ENCODE results near the gene KCNB1. TPM values are rescaled to one million over a fixed set of nuclear protein-coding genes. Genes with fewer than 3 reads are reported as not detected.

The KCNB1 gene
- total RNA-seq, 1 donor from 2014 or later = 6.1 TPM

DNA sequence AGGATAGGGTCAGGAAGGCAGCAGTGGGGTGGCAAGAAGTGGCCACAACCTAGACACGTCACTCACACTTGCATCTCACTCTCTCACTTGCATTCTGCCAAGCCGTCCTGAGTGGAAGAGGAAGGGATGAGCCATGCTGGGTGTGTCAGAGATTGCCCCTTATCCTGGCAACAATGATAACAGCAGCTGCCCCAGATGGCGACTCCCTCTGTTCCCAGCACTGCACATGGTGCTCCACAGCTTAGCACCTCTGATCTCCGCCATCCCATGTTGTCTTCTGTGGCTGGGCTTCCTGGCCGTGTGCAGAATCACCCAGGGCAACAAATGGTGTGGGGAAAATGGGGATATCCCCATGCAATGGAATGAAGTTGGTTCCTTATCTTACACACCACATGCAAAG is 11.1 kb downstream of the KCNB1 start:
- DNase-seq (ENCODE audit: low read depth) = peak; percentile 41

DNA sequence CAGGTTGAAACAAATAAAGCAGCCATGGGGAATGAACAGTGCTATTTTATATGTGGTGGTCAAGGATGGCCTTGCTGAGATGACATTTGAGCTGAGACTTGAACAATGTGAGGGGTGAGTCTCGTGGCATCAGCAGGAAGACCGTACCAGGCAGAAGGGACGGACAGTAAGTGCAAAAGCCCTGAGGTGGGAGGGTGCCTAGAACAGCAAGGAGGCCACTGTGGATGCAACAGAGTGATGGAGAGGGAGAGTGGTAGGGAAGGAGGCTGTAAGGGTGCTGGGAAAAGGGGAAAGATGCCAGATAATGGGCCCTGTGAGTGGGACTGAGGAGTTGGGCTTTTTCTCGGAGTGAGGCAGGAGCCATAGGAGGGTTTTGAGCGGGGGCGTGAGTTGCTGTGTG is 11.5 kb downstream of the KCNB1 start:
- no peak for DNase-seq (ENCODE audit: low read depth)

DNA sequence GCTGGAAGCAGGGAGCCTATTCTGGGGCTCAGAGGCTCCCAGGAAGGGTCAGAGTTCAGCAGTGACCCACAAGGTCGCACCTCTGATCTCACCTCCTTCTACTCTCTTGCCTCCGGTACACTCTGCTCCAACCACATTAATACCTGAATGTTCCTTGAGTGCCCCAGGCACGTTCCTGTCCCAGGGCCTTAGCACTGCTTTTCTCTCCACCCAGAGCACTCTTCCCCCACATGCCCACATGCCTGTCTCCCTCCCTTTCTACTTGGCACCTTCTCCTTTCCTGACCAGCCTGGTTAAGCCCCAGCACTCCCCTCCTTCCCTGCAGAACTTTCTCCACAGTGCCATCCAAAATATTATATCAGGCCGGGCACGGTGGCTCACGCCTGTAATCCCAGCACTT is 13.4 kb downstream of the KCNB1 start:
- no peak for DNase-seq (ENCODE audit: low read depth)

DNA sequence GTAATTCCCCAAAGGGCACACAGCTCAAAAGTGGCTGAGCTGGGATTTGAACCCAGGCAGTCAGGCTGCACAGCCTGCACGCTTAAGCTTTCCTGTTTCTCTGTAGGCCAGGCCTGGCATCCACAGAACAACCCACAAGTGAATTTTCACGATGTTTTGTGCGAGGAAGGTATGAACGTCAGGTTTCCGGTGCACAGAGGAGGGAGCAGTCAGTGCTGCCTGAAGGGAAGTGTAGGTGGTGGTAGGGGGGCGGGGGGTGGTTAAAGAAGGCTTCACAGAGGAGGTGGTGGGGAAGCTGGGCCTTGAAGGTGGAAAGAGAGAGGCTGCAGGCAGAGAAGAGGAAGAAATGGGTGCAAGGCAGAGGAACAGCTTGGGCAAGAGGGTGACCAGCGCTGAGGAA is 14.1 kb downstream of the KCNB1 start:
- no peak for DNase-seq (ENCODE audit: low read depth)

DNA sequence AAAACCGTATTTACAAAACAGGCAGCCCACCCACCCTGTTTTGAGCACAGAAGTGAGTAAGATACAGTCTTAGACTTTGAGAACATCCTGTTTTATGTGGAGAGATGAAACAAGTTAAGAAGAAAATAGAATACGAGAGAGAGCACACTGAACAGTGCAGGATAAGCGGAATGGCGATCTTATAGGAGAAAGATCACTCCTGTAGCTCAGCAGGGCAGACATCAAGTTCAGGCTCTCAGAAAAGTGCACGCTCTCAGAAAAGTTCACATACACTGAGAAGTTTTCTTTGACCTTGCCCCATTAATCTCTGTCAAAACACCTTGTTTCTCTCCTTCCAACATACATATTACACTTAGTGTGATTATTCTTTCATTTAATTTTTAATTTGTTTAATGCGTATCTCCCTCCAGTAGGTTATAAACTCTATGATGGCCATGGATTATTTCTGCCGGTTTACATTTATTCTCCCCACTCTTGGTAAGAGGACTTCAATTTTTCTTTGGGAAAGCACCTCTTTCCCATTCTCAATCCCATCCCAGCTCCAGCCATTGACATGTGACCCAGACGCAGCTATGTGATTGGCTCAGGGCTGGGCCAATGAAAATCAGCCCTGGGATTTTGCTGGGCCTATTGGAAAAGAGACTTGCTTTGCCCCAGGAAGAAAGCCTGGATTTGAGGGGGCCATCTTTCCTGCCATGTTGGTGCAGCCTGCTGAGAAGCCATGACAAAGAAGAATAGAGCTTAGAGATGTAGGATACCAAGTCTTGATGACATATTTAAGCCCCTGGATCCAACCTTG is 16.2 kb downstream of the KCNB1 start:
- DNase-seq (ENCODE audit: low read depth) = no peak

DNA sequence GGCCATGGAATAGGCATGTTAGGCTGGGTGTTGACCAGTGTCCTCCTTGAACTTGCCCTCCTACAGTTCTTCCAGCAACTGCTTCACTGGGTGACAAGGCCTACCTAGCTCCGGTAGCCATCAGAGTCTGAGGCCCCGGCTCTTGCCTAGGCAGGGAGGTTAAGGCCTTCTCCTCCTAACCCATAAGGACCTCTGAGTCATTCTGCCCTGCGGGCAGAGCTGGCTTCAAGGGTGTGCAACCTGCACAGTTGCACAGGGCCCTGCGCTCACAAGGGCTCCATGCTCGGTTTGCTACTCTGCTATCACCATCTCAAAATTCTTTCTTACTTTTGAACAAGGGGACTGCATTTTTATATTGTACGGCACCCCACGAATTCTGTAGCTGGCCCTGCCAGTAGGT is 17.9 kb downstream of the KCNB1 start:
- DNase-seq (ENCODE audit: low read depth) = no peak

DNA sequence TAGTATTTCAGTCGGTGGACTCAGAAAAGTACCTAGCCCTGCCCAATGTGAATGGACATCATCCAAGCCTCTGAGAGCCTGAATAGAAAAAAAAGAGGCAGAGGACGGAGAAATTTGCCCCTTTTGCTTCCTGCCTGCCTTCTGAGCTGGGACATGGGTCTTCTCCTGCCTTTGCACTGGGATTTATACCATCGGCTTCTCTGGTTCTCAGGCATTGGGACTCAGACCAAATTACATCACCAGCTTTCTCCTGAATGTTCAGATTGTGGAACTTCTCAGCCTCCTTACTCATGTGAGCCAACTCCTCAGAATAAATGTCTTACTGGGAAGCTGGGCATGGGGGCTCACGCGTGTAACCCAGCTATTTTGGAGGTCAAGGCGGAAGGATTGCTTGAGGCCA is 19.8 kb downstream of the KCNB1 start:
- DNase-seq (ENCODE audit: low read depth) = no peak

DNA sequence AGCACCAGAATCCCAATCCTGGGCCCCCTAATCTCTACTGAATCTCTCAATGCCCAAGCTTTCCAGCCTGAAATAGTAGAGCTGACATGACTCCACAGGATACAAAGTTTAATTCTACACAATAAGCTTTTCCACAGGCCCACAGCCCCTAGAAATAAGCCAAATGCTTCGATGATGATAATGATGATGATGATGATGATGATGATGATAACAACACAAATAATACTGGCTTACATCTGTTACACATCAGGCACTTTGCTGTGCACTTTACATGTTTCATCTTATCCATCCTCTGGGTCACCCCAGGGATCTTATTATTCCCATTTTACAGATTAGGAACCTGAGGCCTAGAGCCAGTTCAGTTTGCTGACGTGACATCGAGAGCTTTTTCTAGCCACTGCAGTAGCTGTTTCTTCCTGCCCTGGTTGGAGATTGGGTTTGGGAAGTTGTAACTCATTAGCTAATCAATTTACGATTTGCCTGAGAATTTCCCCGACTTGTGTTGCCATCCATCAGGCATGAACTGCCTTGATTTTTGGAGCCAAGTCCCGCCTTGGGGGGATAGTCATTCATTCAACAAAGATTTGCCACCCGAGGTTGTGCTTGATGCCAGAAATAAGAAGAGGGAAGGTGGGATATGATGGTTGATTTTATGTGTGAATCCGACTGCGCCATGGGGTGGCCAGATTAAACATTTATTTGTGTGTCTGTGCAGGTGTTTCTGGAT is 20.4 kb downstream of the KCNB1 start:
- no peak for DNase-seq (ENCODE audit: low read depth)

DNA sequence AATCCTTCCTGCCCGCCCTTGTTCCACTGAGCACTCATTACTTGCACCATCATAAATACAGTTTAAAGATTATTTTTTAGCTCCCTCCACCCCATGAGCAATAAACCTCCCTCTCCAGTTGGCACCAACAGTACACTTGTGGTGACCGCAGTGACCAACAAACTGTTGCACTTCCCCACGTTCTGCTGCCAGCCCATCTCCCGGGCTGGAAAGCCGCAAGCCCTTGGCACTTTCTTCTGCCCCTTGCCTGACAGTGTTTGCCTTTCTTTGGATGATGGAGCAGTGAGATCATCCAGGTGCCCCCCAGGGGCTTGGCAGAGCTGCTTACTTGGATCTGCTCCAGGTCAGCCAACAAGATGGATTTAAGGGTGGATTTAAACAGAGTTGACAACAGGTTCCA is 21.6 kb downstream of the KCNB1 start:
- peak; percentile 57 for DNase-seq (ENCODE audit: low read depth)

DNA sequence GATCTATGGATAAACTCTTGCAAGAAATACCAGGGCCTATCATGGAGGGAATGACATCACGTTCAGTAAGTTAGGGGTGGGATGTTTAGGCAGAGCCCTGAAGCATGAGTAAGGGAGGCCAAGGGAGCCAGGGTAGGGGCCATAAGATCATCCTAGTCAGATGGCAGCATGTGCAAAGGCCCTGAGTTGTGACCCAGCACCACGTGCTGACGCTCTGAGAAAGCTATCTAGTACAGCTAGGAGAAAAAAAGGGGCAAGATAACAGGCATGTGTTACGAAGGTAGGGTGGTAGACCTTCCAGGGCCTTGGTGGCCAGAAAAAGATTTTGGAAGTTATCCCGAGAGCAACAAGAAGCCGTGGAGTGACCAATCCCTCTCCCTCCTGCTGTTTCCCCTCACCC is 22.3 kb downstream of the KCNB1 start:
- no peak for DNase-seq (ENCODE audit: low read depth)

DNA sequence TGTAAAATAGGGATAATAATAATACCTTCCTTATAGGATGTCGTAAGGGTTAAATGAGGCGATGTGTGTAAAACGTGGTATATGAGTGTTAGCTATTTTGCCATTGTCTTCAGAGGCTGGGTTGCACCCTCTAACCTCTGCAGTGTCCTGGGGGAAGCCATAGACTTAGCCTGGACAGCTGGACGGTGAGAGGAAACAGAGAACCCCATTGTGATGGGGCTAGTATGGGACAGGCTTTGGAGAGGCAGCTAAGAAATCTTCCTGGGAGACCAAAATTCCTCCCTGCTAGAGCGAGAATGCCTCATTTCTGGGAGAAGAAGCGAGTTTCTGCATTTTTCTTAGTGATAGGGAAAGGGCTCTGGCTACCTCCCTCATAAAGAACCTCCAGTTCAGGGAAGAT is 22.8 kb downstream of the KCNB1 start:
- DNase-seq (ENCODE audit: low read depth) = no peak

DNA sequence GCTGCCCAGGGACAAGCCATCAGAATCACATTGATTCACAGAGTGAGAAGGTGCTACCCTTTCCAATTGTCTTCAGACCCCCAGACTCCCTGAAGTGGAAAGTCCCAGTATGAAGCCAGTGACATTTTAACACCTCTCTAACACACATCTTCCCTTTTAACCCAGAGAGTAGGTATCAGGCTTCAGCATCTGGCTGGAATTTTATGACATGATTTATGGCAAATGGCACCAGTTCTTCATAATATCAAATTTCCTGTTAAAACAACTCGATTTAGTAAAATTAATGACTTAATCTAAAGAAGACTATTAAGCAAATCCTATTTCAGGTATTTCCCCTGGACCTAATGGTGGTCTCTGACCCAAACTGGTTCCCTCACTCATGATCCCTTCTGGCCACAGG is 25.0 kb downstream of the KCNB1 start:
- DNase-seq (ENCODE audit: low read depth) = no peak

DNA sequence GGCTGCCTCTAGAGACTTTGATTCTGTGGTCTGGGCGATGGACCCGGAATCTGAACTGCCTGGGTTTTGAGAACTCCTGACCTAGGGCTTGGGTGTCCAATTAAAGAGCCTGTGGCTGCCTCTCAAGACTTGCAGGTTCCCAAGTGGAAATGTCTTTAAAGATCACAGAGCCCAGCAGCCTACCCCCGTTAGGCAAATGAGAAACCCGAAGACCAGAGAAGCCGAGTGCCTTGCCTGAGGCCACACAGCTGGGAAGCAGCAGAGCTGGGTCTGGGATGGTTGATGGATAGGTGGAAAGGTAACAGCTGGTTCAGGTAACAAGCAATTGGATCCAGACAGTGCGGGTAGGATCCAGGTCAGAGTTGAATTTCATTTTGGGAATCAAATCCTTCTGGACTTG is 25.8 kb downstream of the KCNB1 start:
- no peak for DNase-seq (ENCODE audit: low read depth)

DNA sequence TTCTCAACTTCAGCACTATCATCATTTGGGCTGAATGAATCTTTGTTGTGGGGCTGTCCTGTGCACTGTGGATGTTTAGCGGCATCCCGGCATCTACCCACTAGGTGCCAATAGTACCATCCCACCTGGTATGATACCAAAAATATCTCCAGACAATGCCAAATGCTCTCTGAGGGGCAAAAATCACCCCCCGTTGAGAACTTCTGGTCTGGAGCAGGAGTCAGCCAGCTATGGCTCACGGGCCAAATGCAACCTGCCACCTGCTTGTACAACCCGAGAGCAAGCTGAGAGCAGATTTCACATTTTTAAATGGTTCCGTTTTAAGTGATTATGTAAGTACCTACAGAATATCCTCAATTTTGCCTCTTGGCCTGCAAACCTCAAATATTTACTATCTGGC is 26.8 kb downstream of the KCNB1 start:
- DNase-seq (ENCODE audit: low read depth) = no peak

DNA sequence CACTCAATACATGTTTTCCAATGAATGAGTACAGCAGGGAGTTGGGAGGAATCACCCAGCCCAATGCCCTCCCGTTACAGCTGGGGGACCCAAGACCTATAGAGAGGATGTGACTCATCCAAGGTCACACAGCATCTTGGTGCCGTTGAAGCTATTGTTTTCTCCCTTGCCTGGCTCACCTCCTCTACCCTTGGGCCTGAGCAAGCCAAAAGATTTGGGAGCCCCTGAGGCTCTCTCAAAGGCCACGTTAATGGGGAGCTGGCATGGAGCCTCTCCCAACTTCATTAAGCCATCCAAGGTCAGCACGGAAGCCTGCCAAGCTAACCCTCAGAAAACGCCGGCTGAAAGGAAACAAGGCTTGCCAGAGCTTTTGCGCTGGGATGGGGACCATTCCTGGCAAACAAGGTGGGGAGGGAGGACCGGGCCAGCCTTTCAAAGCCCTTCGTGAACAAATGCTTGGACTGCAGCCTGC is 30.4 kb downstream of the KCNB1 start:
- no peak for DNase-seq (ENCODE audit: low read depth)

DNA sequence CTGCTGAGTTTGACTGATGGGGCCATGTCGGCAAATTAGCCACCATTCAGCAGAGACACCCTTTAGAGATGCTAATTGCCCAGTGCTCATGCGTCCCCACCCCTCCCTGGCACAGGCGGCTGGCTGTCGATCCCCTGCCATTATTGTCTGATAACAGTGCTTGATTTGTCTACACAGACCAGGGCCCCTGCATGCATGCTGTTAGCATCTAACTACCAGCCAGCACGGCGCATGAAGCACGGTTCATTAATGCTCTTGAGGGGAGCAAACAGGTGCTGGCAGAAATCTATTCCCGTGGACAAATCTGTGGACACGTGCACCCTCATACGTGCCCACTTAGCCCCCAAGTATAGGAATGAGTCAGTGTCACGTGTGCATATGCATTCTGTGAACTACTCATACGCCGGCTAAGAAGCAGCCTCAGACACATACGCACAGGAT is 32.2 kb downstream of the KCNB1 start:
- no peak for DNase-seq (ENCODE audit: low read depth)

DNA sequence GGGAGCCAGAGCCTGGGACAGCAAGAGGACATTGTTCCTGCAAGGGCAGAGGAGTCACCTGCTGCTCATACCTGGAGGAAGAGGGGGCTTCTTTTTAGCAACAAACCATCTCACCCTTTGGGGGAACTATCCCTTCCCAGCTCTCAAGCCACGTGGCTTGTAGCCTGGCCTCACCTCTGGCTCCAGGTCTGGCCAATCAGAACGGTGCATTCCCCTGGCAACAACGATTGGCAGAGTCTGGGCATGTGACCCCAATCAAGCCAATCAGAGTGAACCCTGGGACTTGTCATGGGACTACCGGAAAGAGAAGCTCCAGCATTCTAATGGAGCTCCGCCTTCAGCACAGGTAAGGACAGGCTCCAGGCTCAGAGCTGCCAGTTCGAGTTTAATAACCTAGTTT is 33.6 kb downstream of the KCNB1 start:
- DNase-seq (ENCODE audit: low read depth) = no peak

DNA sequence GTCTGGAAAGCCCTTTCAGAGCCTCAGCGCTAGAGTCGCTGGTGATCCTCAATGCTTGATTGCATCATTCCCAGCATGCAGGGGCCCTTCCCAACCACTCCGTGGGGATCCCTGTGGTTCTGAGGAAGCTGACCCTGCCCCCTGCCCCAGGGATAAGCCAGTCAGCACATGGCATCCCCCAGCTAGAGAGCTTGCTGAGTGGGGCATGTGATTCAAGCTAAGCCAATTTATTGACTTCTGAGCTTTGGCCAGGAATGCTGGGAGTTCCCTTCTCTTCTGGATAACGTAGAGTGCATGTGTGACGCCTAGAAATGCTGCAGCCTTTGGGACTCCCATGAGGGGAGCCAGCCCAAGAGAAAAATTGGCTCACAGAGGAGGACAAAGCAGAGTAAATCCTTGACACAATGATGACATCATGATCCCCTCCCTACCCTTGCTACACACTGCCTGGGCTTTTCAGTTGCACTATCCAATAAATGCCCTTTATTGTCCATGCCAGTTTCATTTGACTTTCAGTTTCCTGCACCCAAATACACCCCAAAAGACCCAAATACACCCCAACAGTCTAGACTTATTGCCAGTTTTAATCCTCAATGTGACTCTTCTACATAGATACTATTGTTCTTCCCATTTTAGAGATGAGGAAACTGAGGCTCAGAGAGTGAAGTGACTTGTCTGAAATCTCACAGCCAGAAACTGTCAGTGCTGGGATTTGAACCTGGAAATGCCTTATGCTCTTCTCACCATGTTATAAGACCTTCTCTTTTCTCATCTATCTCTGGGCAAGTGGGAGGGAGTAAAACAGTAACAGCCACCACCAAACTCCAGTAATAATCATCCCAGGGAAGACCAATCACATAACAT is 34.3 kb downstream of the KCNB1 start:
- DNase-seq (ENCODE audit: low read depth) = no peak

DNA sequence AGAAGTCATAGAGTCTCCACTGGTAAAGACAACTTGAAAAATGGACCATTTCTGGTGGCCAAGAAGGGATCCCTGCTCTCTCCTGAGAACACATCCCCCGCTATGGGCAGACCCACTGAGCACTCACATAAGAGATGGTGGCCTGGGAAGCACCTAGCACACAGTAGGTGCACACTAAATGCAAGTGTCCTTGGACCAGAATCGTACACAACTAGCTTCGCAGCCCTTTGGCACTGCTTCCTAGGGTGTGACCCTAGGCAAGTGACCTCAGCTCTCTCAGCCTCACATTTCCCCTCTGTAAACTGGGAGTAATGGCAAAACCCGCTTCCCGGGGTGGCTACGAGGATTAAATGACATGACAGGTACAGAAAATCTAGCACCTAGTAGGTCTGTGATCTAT is 35.1 kb downstream of the KCNB1 start:
- no peak for DNase-seq (ENCODE audit: low read depth)

DNA sequence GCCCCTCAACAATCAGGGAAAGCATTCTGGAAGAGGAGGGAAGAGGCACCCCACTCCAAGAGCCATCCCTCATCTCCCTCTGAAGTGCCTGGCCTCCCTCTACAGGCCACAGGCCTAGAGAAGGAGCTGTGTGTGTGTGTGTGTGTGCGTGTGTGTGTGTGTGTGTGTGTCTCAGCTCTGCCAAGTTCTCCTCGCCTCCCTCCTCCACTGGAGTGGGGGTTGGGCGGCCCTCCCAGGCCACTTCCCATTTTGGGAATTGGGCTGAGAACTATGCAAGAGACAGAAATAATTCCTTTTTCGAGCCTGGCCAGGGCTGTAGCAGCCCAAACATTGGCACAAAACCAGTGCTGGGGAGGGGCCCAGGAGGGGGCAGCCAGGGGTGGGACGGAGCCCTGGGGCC is 35.7 kb downstream of the KCNB1 start:
- peak; percentile 30 for DNase-seq (ENCODE audit: low read depth)

DNA sequence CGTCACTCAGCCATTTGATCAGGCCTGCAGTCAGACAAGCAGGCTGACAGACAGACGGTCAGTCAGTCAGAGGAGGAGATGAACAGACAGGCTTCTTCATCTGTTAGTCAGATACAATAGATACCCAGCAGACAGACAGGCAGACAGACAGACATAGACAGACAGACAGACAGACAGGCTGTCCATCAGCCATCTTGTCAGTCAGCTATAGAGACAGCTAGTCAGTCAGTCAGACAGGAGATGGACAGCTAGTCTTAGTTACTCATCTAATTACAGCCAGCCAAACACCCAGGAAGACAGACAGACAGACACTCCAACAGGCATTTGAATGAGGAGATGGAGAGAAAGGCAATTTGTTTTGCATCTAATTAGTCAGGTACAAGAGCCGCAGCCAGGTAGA is 36.4 kb downstream of the KCNB1 start:
- DNase-seq (ENCODE audit: low read depth) = no peak

DNA sequence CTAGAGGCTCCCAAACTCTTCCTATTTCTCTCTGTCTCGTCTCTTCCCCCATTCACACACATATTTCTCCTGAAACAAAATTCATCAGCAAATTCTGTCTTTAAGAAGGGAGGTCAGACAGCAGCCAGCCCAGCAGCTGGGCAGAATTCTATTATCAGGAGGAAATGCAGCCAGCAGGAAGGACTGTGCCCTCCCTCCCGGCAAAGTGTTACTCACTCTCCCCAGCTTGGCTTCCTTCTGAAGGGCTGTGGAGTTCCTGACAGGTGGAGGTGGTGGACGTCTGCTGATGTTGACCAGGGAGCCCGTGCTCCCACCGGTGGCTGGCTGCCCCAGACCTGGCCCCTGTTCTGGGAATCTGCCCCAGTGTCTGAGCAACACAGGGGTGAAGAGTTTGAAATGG is 37.3 kb downstream of the KCNB1 start:
- DNase-seq (ENCODE audit: low read depth) = peak; percentile 14
